Frontal cortex (tissue), 4 donors: Measurements from ENCODE around the gene KLHL22. TPM values are rescaled to one million over a fixed set of nuclear protein-coding genes. Genes with fewer than 3 reads are reported as not detected.
"Not testable (repeated sequence)": the region's sequence is repeated elsewhere in the genome, so short reads cannot be mapped to it uniquely, and the experiment has no call there.

Experiments
- DNase-seq, 2 donors: peaks; one replicate each; pipeline ENCODE4 v3.0.0; 2012; ENCODE audit warnings: low spot score in 2 of 2
- FAIRE-seq: peaks from 2 replicates; lab custom pipeline; 2012; peaks lifted over from hg19 to GRCh38; lab: Jason Lieb, UNC
- small RNA-seq: library from RNA; depleted of rRNA; stranded (forward); fragments of <200 nt; gene quantifications from one replicate; pipeline ENCODE3, GENCODE V24; 2014
- total RNA-seq: library from RNA; depleted of rRNA; stranded (reverse); fragments of >200 nt; gene quantifications from one replicate; pipeline ENCODE4 v1.2.3, GENCODE V29; 2014
- donor health status: control.
- donor health status: control.
- donor health status: control.

The KLHL22 gene
- total RNA-seq, 1 donor from 2014 or later = 46.9 TPM

DNA sequence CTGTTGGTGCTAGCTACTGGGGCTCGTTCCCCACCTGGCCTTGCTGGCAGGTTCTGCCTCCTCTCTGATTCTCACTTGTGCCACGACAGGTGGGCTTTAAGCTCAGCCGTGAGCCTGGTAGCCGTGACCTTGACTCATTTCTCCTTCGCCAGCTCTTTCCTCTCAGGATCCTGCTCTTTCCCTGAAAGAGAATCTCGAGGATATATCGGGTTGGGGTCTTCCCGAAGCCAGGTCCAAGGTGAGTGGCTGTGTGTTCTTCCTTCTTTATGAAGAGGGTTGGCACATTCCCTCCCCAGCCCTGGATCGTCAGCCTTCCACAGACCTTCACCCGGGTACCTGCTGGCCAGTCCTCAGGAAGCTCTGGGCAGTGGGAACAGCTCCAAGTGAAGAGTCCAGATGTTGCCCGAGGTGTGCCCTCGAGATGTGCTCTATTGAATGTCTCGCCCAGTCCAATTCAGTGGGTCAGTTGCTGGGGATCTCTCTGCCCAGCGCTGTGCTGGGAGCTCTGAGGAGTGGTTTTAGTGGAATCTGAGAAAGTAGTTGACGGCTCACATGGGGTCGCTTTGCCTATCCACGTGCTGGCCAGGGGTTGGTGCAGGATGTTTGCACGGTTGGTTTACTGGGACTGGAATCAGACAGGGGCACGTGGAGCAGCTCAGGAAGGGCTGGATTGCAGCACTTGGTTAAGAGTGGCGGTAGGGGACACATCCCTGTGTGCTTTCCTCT, 100.3 kb downstream of the KLHL22 start:
- FAIRE-seq (no peak), DNase-seq (no peak)

DNA sequence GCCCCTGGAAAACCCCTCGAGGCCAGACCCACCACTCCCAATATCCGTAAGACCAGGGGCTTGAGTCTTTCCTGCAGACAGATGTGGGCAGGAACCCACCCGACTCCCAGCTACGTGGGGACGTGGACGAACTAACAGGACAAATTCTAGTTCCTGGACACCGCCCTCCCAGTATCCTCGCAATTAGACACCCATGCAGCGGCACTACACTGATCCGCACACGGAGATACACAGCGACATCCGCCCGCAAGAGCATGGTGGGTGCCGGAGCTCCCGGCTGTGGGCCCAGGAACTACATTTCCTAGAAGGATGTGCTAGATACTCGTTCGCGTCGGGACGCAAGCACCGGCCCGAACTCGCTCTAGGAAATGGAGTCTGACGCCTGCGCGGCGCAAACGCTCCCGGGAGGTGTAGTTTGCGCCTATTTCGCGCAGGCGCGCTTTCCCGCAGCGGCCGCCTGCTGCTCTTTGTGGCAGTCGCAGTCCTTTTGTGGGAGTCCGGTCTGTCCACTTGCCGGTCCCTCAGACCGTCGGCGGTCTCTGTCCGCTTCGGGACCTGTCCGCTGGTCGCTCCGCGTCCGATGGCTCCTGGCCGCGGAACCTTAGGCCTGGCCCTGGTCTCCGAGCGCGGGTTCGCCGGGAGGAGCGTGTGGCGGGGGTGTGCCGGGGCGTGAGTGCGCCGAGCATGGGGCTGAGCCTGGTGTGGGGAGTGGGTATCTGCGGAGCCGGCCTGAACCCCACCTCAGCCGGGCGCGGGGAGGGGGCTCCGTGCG, 101.7 kb downstream of the KLHL22 start, which contains the start of gene ZNF74:
Gene ZNF74, plus strand, starts transcription at position 447 of the 772 bp plus-strand sequence. CDS start 478 bp downstream, outside the sequence.
- peak; percentile 86 to 87 for DNase-seq

GRCh38 chr22:20392983-20393704, 102.5 kb downstream of the KLHL22 start:
- FAIRE-seq (no peak), DNase-seq (no peak)

More for the DNA sequence above, 101.7 kb downstream of the KLHL22 start, which contains the start of gene ZNF74:
- FAIRE-seq = no peak

DNA sequence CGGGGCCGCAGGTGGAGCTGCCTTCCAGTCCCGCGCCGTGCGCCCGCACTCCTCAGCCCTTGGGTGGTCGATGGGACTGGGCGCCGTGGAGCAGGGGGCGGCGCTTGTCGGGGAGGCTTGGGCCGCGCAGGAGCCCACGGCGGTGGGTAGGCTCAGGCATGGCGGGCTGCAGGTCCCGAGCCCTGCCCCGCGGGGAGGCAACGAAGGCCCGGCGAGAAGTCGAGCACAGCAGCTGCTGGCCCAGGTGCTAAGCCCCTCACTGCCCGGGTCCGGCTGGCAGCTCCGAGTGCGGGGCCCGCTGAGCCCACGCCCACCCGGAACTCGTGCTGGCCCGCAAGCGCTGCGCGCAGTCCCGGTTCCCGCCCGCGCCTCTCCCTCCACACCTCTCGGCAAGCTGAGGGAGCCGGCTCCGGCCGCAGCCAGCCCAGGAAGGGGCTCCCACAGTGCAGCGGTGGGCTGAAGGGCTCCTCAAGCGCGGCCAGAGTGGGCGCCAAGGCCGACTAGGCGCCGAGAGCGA, 103.2 kb downstream of the KLHL22 start:
- not testable (repeated sequence) for DNase-seq, FAIRE-seq

Small RNAs within 50 kb of the gene (small RNA-seq; reads per million reads assigned to genes)
- gene RF00019 = not detected
- not detected for gene RN7SL812P
- gene RNU6-225P = not detected
- gene RNY1P9 = 0.89 reads per million, percentile 62 among the genes with 10 or more reads in this experiment

Other genes with a start within 250 kb of the KLHL22 start
- gene RTN4R, start 227.5 kb downstream of the KLHL22 start, total RNA-seq = 10.2 TPM
- gene DGCR6L, start 175.7 kb downstream of the KLHL22 start, total RNA-seq = 26.5 TPM
- 39.9 TPM for gene ZNF74, start 101.6 kb downstream of the KLHL22 start, total RNA-seq
- 1.6 TPM for gene SCARF2, start 58.0 kb downstream of the KLHL22 start, total RNA-seq
- 13.0 TPM for gene MED15, start 11.8 kb upstream of the KLHL22 start, total RNA-seq